Measurements from ENCODE around the gene LCMT1. TPM values are rescaled to one million over a fixed set of nuclear protein-coding genes. Genes with fewer than 3 reads are reported as not detected.

The LCMT1 gene
- total RNA-seq, 1 experiment from 2014 or later, result 86.3 TPM

DNA sequence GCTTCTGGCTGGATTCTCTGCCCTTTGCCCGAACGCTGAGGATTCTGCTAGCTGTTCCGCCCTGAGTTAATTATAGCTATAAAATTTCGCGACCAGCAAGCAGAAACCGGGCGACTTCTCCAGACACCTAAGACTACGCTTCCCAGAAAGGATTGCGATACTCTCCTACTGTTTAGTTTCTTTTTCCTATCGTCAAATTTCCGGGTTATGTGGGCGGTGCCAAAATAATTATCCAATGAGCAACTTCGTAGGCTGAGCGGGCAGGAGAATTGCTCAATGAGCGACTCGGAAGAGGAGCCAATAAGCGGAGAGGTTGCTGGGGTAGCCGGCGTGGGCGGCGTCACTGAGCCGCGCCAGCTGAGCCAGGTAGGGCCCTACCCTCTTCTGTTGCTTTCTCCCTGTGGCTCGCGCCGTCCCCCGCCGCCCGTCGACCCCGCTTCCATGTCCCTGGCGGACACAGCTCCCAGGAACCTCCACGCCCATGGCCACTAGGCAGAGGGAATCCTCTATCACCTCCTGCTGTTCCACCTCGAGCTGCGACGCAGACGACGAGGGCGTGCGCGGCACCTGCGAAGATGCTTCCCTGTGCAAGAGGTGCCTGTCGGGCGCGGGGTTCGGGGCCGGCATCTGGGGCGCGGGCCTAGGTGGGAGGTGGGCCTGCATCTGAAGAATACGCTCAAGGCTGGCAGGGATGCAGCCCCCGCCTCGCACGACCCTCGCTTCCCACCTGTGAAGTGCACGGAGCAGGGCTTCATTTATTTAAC is at the start of gene LCMT1 (continued):
- 0 out of 2 replicates have a peak, but pooled peaks have one; percentile 16 for TF ChIP-seq USF1 (CRISPR knock-in tag; IDR thresholded peaks at IDR 0.05)
- peak; percentile 73 for TF ChIP-seq MAX (CRISPR knock-in tag; IDR thresholded peaks at IDR 0.05)
- no peak for TF ChIP-seq ZNF423 (CRISPR knock-in tag; IDR thresholded peaks at IDR 0.05)
- TF ChIP-seq ZBTB21 (CRISPR knock-in tag; IDR thresholded peaks at IDR 0.05; ENCODE audit: borderline replicate concordance), result no peak
- TF ChIP-seq ATF6 (CRISPR knock-in tag; IDR thresholded peaks at IDR 0.05), result no peak
- no peak for TF ChIP-seq HMGA2 (CRISPR knock-in tag; IDR thresholded peaks at IDR 0.05)
- TF ChIP-seq GTF2I (CRISPR knock-in tag; conservative IDR thresholded peaks at IDR 0.05), result no peak
- 0 out of 2 replicates have a peak, but pooled peaks have one; percentile 40 for TF ChIP-seq TCF7 (CRISPR knock-in tag; IDR thresholded peaks at IDR 0.05; ENCODE audit: low read depth)
- no peak for TF ChIP-seq ELF4 (CRISPR knock-in tag; IDR thresholded peaks at IDR 0.05; ENCODE audit: low read depth)
- no peak for TF ChIP-seq IRF2 (CRISPR knock-in tag; IDR thresholded peaks at IDR 0.05; ENCODE audit: borderline replicate concordance, low read depth)
- peak; percentile 71 for TF ChIP-seq FOXK1 (CRISPR knock-in tag; IDR thresholded peaks at IDR 0.05)
- TF ChIP-seq ZNF416 (CRISPR knock-in tag; IDR thresholded peaks at IDR 0.05), result no peak
- peak; percentile 17; the same call in 1 of the 2 replicates for TF ChIP-seq SMAD3 (CRISPR knock-in tag; IDR thresholded peaks at IDR 0.05; ENCODE audit: borderline replicate concordance)
- no peak for TF ChIP-seq E2F5 (CRISPR knock-in tag; IDR thresholded peaks at IDR 0.05)
- TF ChIP-seq, protein P1, sequence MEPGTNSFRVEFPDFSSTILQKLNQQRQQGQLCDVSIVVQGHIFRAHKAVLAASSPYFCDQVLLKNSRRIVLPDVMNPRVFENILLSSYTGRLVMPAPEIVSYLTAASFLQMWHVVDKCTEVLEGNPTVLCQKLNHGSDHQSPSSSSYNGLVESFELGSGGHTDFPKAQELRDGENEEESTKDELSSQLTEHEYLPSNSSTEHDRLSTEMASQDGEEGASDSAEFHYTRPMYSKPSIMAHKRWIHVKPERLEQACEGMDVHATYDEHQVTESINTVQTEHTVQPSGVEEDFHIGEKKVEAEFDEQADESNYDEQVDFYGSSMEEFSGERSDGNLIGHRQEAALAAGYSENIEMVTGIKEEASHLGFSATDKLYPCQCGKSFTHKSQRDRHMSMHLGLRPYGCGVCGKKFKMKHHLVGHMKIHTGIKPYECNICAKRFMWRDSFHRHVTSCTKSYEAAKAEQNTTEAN (CRISPR knock-in tag; IDR thresholded peaks at IDR 0.05), result 0 out of 2 replicates have a peak, but pooled peaks have one; percentile 59
- TF ChIP-seq USF2 (CRISPR knock-in tag; IDR thresholded peaks at IDR 0.05), result no peak
- no peak for TF ChIP-seq NR1H2 (CRISPR knock-in tag; IDR thresholded peaks at IDR 0.05)
- TF ChIP-seq, protein P2, sequence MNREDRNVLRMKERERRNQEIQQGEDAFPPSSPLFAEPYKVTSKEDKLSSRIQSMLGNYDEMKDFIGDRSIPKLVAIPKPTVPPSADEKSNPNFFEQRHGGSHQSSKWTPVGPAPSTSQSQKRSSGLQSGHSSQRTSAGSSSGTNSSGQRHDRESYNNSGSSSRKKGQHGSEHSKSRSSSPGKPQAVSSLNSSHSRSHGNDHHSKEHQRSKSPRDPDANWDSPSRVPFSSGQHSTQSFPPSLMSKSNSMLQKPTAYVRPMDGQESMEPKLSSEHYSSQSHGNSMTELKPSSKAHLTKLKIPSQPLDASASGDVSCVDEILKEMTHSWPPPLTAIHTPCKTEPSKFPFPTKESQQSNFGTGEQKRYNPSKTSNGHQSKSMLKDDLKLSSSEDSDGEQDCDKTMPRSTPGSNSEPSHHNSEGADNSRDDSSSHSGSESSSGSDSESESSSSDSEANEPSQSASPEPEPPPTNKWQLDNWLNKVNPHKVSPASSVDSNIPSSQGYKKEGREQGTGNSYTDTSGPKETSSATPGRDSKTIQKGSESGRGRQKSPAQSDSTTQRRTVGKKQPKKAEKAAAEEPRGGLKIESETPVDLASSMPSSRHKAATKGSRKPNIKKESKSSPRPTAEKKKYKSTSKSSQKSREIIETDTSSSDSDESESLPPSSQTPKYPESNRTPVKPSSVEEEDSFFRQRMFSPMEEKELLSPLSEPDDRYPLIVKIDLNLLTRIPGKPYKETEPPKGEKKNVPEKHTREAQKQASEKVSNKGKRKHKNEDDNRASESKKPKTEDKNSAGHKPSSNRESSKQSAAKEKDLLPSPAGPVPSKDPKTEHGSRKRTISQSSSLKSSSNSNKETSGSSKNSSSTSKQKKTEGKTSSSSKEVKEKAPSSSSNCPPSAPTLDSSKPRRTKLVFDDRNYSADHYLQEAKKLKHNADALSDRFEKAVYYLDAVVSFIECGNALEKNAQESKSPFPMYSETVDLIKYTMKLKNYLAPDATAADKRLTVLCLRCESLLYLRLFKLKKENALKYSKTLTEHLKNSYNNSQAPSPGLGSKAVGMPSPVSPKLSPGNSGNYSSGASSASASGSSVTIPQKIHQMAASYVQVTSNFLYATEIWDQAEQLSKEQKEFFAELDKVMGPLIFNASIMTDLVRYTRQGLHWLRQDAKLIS (CRISPR knock-in tag; IDR thresholded peaks at IDR 0.05; ENCODE audit: borderline replicate concordance), result no peak
- TF ChIP-seq, protein P3, sequence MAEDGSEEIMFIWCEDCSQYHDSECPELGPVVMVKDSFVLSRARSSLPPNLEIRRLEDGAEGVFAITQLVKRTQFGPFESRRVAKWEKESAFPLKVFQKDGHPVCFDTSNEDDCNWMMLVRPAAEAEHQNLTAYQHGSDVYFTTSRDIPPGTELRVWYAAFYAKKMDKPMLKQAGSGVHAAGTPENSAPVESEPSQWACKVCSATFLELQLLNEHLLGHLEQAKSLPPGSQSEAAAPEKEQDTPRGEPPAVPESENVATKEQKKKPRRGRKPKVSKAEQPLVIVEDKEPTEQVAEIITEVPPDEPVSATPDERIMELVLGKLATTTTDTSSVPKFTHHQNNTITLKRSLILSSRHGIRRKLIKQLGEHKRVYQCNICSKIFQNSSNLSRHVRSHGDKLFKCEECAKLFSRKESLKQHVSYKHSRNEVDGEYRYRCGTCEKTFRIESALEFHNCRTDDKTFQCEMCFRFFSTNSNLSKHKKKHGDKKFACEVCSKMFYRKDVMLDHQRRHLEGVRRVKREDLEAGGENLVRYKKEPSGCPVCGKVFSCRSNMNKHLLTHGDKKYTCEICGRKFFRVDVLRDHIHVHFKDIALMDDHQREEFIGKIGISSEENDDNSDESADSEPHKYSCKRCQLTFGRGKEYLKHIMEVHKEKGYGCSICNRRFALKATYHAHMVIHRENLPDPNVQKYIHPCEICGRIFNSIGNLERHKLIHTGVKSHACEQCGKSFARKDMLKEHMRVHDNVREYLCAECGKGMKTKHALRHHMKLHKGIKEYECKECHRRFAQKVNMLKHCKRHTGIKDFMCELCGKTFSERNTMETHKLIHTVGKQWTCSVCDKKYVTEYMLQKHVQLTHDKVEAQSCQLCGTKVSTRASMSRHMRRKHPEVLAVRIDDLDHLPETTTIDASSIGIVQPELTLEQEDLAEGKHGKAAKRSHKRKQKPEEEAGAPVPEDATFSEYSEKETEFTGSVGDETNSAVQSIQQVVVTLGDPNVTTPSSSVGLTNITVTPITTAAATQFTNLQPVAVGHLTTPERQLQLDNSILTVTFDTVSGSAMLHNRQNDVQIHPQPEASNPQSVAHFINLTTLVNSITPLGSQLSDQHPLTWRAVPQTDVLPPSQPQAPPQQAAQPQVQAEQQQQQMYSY (CRISPR knock-in tag; IDR thresholded peaks at IDR 0.05), result no peak
- TF ChIP-seq E2F4 (CRISPR knock-in tag; IDR thresholded peaks at IDR 0.05; ENCODE audit: borderline replicate concordance, low read depth), result no peak
- no peak for TF ChIP-seq MXD4 (CRISPR knock-in tag; IDR thresholded peaks at IDR 0.05; ENCODE audit: borderline replicate concordance)
- TF ChIP-seq, protein P4, sequence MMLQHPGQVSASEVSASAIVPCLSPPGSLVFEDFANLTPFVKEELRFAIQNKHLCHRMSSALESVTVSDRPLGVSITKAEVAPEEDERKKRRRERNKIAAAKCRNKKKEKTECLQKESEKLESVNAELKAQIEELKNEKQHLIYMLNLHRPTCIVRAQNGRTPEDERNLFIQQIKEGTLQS (CRISPR knock-in tag; conservative IDR thresholded peaks at IDR 0.05), result no peak; the same call in 1 of the 2 replicates
